ENCODE measurements around the gene SCYGR3.

SCYGR3 gene

DNA sequence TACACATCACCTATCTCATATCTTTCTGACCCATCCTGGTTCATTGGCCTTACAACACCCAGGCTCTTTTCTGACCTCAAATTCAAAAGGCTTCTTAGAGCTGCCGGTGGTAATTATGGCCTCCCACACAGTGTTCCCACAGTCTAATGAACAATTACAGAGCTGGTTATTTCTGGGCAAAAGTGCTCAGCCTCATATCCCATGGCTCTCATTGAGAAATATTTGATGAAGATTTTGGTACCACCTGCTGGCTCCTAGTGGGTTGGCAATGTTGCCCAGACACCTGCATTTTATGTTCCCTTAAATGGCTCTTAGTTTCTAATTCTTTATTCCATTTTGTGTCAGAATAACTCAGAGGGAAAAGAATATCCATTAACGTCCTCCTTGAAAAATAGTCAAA lies 36.0 kb downstream of the SCYGR3 start:
- H2AFZ ChIP-seq (ENCODE audit: low read length): no peak overlapping the region
- no peak overlapping the region for H3K4me3 ChIP-seq (ENCODE audit: low read length)
- no peak overlapping the region for H3K9ac ChIP-seq (ENCODE audit: low read length)
- H3K79me2 ChIP-seq (ENCODE audit: low read length): no peaks in the 10 kb centered on the region
- H3K9me3 ChIP-seq (replicated peaks; ENCODE audit: insufficient read depth, low read length): no peaks in the 10 kb centered on the region
- H3F3A ChIP-seq (ENCODE audit: insufficient read depth, low read length): no peaks in the 10 kb centered on the region
- TF ChIP-seq EZH2phosphoT487 (IDR thresholded peaks at IDR 0.05; ENCODE audit: low read length): no peak
- TF ChIP-seq EZH2 (optimal IDR thresholded peaks at IDR 0.05; ENCODE audit: low read depth, low read length): no peak
- TF ChIP-seq, protein P1, sequence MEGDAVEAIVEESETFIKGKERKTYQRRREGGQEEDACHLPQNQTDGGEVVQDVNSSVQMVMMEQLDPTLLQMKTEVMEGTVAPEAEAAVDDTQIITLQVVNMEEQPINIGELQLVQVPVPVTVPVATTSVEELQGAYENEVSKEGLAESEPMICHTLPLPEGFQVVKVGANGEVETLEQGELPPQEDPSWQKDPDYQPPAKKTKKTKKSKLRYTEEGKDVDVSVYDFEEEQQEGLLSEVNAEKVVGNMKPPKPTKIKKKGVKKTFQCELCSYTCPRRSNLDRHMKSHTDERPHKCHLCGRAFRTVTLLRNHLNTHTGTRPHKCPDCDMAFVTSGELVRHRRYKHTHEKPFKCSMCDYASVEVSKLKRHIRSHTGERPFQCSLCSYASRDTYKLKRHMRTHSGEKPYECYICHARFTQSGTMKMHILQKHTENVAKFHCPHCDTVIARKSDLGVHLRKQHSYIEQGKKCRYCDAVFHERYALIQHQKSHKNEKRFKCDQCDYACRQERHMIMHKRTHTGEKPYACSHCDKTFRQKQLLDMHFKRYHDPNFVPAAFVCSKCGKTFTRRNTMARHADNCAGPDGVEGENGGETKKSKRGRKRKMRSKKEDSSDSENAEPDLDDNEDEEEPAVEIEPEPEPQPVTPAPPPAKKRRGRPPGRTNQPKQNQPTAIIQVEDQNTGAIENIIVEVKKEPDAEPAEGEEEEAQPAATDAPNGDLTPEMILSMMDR (IDR thresholded peaks at IDR 0.05; ENCODE audit: low read length): no peak
- H3K4me2 ChIP-seq (ENCODE audit: low read depth, low read length): no peak overlapping the region
- no peak overlapping the region for H3K27ac ChIP-seq (ENCODE audit: low read length)
- H3K4me1 ChIP-seq (ENCODE audit: low read length): no peaks in the 10 kb centered on the region
- no peaks in the 10 kb centered on the region for H3K36me3 ChIP-seq (replicated peaks; ENCODE audit: insufficient read depth, low read length)
- H3K27me3 ChIP-seq (replicated peaks; ENCODE audit: insufficient read depth, low read length): no peaks in the 10 kb centered on the region
- DNase-seq: no peak
- H3K9me2 ChIP-seq (replicated peaks; ENCODE audit: insufficient read depth, low read length): no peaks in the 10 kb centered on the region
- no peaks in the 10 kb centered on the region for H4K20me1 ChIP-seq (ENCODE audit: insufficient read depth, low read length)

DNA sequence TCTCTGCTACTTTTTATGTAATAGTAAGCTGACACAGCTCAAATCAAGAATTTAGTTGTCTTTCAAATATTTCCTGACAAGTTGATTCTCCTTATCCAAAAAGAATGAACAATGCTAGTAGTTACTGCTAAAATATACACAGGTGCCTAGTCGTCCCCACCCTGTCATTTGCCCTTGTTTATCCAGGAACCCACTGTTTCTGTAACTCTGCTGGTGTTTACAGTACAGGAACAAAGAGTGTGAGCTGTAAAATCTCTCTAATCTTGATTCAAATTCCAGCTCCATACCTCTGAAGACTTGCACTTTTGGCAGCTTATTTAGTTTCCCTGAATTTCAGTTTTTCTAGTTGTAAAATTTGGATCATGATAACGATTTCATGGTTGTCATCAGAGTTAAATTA lies 37.1 kb downstream of the SCYGR3 start:
- H3K4me2 ChIP-seq (ENCODE audit: low read depth, low read length): no peak overlapping the region
- no peak overlapping the region for H2AFZ ChIP-seq (ENCODE audit: low read length)
- no peaks in the 10 kb centered on the region for H3K9me2 ChIP-seq (replicated peaks; ENCODE audit: insufficient read depth, low read length)
- H4K20me1 ChIP-seq (ENCODE audit: insufficient read depth, low read length): no peaks in the 10 kb centered on the region
- H3K27me3 ChIP-seq (replicated peaks; ENCODE audit: insufficient read depth, low read length): no peaks in the 10 kb centered on the region
- TF ChIP-seq EZH2 (optimal IDR thresholded peaks at IDR 0.05; ENCODE audit: low read depth, low read length) (no peak), EZH2phosphoT487 (IDR thresholded peaks at IDR 0.05; ENCODE audit: low read length) (no peak)
- TF ChIP-seq, protein P1 (IDR thresholded peaks at IDR 0.05; ENCODE audit: low read length): no peak
- H3K4me1 ChIP-seq (ENCODE audit: low read length): no peaks in the 10 kb centered on the region
- H3K79me2 ChIP-seq (ENCODE audit: low read length): no peaks in the 10 kb centered on the region
- H3K9ac ChIP-seq (ENCODE audit: low read length): no peak overlapping the region
- H3K4me3 ChIP-seq (ENCODE audit: low read length): no peak overlapping the region
- H3K9me3 ChIP-seq (replicated peaks; ENCODE audit: insufficient read depth, low read length): no peaks in the 10 kb centered on the region
- H3F3A ChIP-seq (ENCODE audit: insufficient read depth, low read length): no peaks in the 10 kb centered on the region
- DNase-seq: no peak
- H3K36me3 ChIP-seq (replicated peaks; ENCODE audit: insufficient read depth, low read length): no peaks in the 10 kb centered on the region
- no peak overlapping the region for H3K27ac ChIP-seq (ENCODE audit: low read length)

DNA sequence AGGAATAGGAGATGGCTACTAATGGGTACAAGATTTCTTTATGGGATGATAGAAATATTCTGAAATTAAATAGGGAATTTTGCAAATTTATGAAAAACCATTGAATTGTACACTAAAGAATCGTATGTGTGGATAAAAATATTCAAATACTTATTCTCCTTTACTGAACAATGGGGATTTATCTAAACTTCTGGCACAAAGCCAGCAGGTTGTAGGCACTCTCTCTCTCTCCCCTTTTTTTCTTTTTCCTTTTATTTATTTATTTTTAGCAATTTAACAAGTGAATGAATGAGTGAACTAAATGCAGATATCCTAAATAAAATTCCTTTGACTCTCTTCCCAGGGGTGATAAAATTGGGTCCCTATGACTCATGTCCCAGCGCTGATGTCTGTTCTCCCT lies 37.8 kb downstream of the SCYGR3 start:
- no peak overlapping the region for H3K4me2 ChIP-seq (ENCODE audit: low read depth, low read length)
- DNase-seq: no peak
- H3K27ac ChIP-seq (ENCODE audit: low read length): no peak overlapping the region
- H3K36me3 ChIP-seq (replicated peaks; ENCODE audit: insufficient read depth, low read length): no peaks in the 10 kb centered on the region
- no peaks in the 10 kb centered on the region for H3K4me1 ChIP-seq (ENCODE audit: low read length)
- H3K4me3 ChIP-seq (ENCODE audit: low read length): no peak overlapping the region
- no peaks in the 10 kb centered on the region for H4K20me1 ChIP-seq (ENCODE audit: insufficient read depth, low read length)
- H2AFZ ChIP-seq (ENCODE audit: low read length): no peak overlapping the region
- no peaks in the 10 kb centered on the region for H3K9me3 ChIP-seq (replicated peaks; ENCODE audit: insufficient read depth, low read length)
- H3K27me3 ChIP-seq (replicated peaks; ENCODE audit: insufficient read depth, low read length): no peaks in the 10 kb centered on the region
- H3K9me2 ChIP-seq (replicated peaks; ENCODE audit: insufficient read depth, low read length): no peaks in the 10 kb centered on the region
- no peaks in the 10 kb centered on the region for H3F3A ChIP-seq (ENCODE audit: insufficient read depth, low read length)
- TF ChIP-seq EZH2 (optimal IDR thresholded peaks at IDR 0.05; ENCODE audit: low read depth, low read length): no peak
- TF ChIP-seq EZH2phosphoT487 (IDR thresholded peaks at IDR 0.05; ENCODE audit: low read length): no peak
- TF ChIP-seq, protein P1 (IDR thresholded peaks at IDR 0.05; ENCODE audit: low read length): no peak
- no peak overlapping the region for H3K9ac ChIP-seq (ENCODE audit: low read length)
- H3K79me2 ChIP-seq (ENCODE audit: low read length): no peaks in the 10 kb centered on the region
